K562 (cell line): ENCODE data around the gene NTN1. TPM values are rescaled to one million over a fixed set of nuclear protein-coding genes. Genes with fewer than 3 reads are reported as not detected.

Experiments
- ATAC-seq: fragments of 200-7000 bp; cut with Tn5 transposase; 3 replicates; pipeline ENCODE4 v1.9.1; 2020; ENCODE audit warnings: moderate library complexity
- BruUV-seq: library from RNA; stranded (reverse); fragments of 400-500 nt; replicated peaks from 2 replicates; lab custom pipeline; 2021; lab: Mats Ljungman, UMichigan
- CTCF ChIA-PET: fragments of 300-600 bp; formaldehyde crosslinking; extraction: SDS; loops from one replicate; lab custom pipeline; 2021; ENCODE audit warnings: low intra/inter-chr PET ratio; lab: Yijun Ruan, JAX
- POLR2A ChIA-PET: fragments of 300-600, 350-650 bp; sonication (Branson Sonifier 250); formaldehyde crosslinking; extraction: SDS; loops from one replicate; lab custom pipeline; 2021; ENCODE audit warnings: antibody characterized with exemption, inconsistent platforms; lab: Yijun Ruan, JAX
- DNase-seq, 4 experiments: peaks; one replicate each; pipeline versions ENCODE4 v3.0.0 to v3.0.0-alpha.2; 2011 to 2018; ENCODE audit warnings: low spot score in 3 of 4, mixed read lengths in 3 of 4; ENCODE audit errors: extremely low read depth in 1 of 4
- FAIRE-seq: peaks from 2 replicates; lab custom pipeline; 2011; peaks lifted over from hg19 to GRCh38; lab: Jason Lieb, UNC
- H2AFZ ChIP-seq: 2 replicates; pipeline ENCODE4 v1.6.0; 2011; ENCODE audit warnings: low read depth, low read length, control low read depth, inconsistent platforms
- H3K27ac ChIP-seq: fragments of 200-600 bp; 3 replicates; pipeline ENCODE4 v1.8.0; 2011; ENCODE audit warnings: low read depth, mild to moderate bottlenecking, control low read depth, inconsistent platforms, low read length, moderate library complexity, mixed read lengths; ENCODE audit errors: extremely low read depth
- H3K27me3 ChIP-seq, 2 experiments: fragments of 300-600 bp in 1 of 2; 2 replicates in 1 of 2; 3 replicates in 1 of 2; pipeline versions ENCODE4 v1.6.0 to v1.8.0; 2011; ENCODE audit warnings: inconsistent platforms in 2 of 2, low read length in 2 of 2, mild to moderate bottlenecking in 1 of 2, mixed read lengths in 1 of 2, moderate library complexity in 1 of 2; ENCODE audit not compliant: control insufficient read depth in 2 of 2, insufficient read depth in 2 of 2
- H3K36me3 ChIP-seq: fragments of 300-600 bp; 3 replicates; pipeline ENCODE4 v1.8.0; 2011; ENCODE audit warnings: mild to moderate bottlenecking, low read length, inconsistent platforms; ENCODE audit not compliant: control insufficient read depth, insufficient read depth
- H3K4me1 ChIP-seq, 2 experiments: fragments of 200-600 bp in 1 of 2; replicated peaks in 1 of 2; 2 replicates in 1 of 2; 3 replicates in 1 of 2; pipeline versions ENCODE4 v1.5.1 to v1.8.0; 2011; ENCODE audit warnings: inconsistent platforms in 2 of 2, low read length in 2 of 2, mild to moderate bottlenecking in 1 of 2, mixed read lengths in 1 of 2, moderate library complexity in 1 of 2; ENCODE audit not compliant: control insufficient read depth in 2 of 2, insufficient read depth in 2 of 2
- H3K4me2 ChIP-seq: 2 replicates; pipeline ENCODE4 v1.6.1; 2011; ENCODE audit warnings: low read length, control low read depth, inconsistent platforms, mixed read lengths; ENCODE audit not compliant: insufficient read depth
- H3K4me3 ChIP-seq: fragments of 200-600 bp; sonication (generic), shearing (Covaris generic); 2 replicates; pipeline ENCODE4 v1.5.1; 2016; ENCODE audit warnings: control low read depth, inconsistent platforms
- H3K79me2 ChIP-seq: fragments of 200-600 bp; 3 replicates; pipeline ENCODE4 v1.8.0; 2011; ENCODE audit warnings: low read length, inconsistent platforms; ENCODE audit not compliant: control insufficient read depth, insufficient read depth
- H3K9ac ChIP-seq, 2 experiments: 2 replicates each; pipeline versions ENCODE4 v1.6.0 to v1.6.1; 2011; ENCODE audit warnings: low read depth in 2 of 2, low read length in 2 of 2, control low read depth in 1 of 2, inconsistent platforms in 1 of 2, mild to moderate bottlenecking in 1 of 2, mixed read lengths in 1 of 2; ENCODE audit not compliant: insufficient read depth in 1 of 2
- H3K9me1 ChIP-seq: one replicate; pipeline ENCODE4 v1.6.0; 2011; ENCODE audit warnings: inconsistent platforms, mild to moderate bottlenecking, low read length, moderate library complexity; ENCODE audit not compliant: control insufficient read depth, insufficient read depth
- H3K9me3 ChIP-seq: replicated peaks from 2 replicates; pipeline ENCODE4 v1.5.1; 2011; ENCODE audit warnings: low read depth, low read length, inconsistent platforms; ENCODE audit not compliant: control insufficient read depth, insufficient read depth
- H4K20me1 ChIP-seq: replicated peaks from 2 replicates; pipeline ENCODE4 v1.6.1; 2011; ENCODE audit warnings: low read length, inconsistent platforms, mixed read lengths; ENCODE audit not compliant: control insufficient read depth, insufficient read depth
- BCL6 ChIP-seq: fragments of 250-450 bp; sonication (Bioruptor Pico); IDR thresholded peaks from 2 replicates; pipeline ENCODE4 v1.4.0; 2020
- ERF ChIP-seq: fragments of 450-650 bp; formaldehyde crosslinking; IDR thresholded peaks from 2 replicates; pipeline ENCODE4 v1.4.0; 2020; ENCODE audit warnings: mild to moderate bottlenecking, mixed read lengths
- GABPB1 ChIP-seq: sonication (generic); formaldehyde crosslinking; IDR thresholded peaks from 2 replicates; pipeline ENCODE4 v1.8.0; 2022; ENCODE audit warnings: mild to moderate bottlenecking, missing genetic modification reagents
- HDGF ChIP-seq: fragments of 450-650 bp; IDR thresholded peaks from 2 replicates; pipeline ENCODE4 v1.6.1; 2016
- HNRNPL ChIP-seq: fragments of 200-400 bp; formaldehyde crosslinking; IDR thresholded peaks from 2 replicates; pipeline ENCODE4 v1.6.1; 2017; ENCODE audit warnings: low read depth, mild to moderate bottlenecking, low read length
- KLF6 ChIP-seq: fragments of 250-450 bp; sonication (Bioruptor Pico); IDR thresholded peaks from 2 replicates; pipeline ENCODE4 v1.4.0; 2020; ENCODE audit warnings: mild to moderate bottlenecking, moderate library complexity, borderline replicate concordance
- MTF1 ChIP-seq: fragments of 250-450 bp; sonication (Bioruptor Pico); IDR thresholded peaks from 2 replicates; pipeline ENCODE4 v1.9.0; 2021; ENCODE audit warnings: moderate library complexity, mild to moderate bottlenecking, inconsistent platforms, borderline replicate concordance
- NR2C2 ChIP-seq, 2 experiments: fragments of 200-800 bp in 1 of 2; sonication (Bioruptor generic) in 1 of 2; sonication (generic) in 1 of 2; formaldehyde crosslinking in 1 of 2; IDR thresholded peaks; 2 replicates each; pipeline versions ENCODE4 v1.6.1 to v1.8.0; 2016 to 2022; ENCODE audit warnings: mild to moderate bottlenecking in 1 of 2, missing compliant biosample characterization in 1 of 2, missing genetic modification characterization in 1 of 2, missing genetic modification reagents in 1 of 2
- SAFB ChIP-seq: fragments of 200-400 bp; formaldehyde crosslinking; IDR thresholded peaks from 2 replicates; pipeline ENCODE4 v1.6.1; 2017; ENCODE audit warnings: low read depth, low read length, borderline replicate concordance
- SMARCA4 ChIP-seq: fragments of 450-650 bp; IDR thresholded peaks from 2 replicates; pipeline ENCODE4 v1.6.1; 2016
- SP1 ChIP-seq: sonication (generic); formaldehyde crosslinking; IDR thresholded peaks from 2 replicates; pipeline ENCODE4 v1.8.1; 2022; ENCODE audit warnings: mild to moderate bottlenecking, missing genetic modification reagents
- STAT5A ChIP-seq: IDR thresholded peaks from 2 replicates; pipeline ENCODE4 v1.6.1; 2012; ENCODE audit warnings: low read length, inconsistent platforms, borderline replicate concordance
- TBL1XR1 ChIP-seq, 2 experiments: IDR thresholded peaks; 2 replicates each; pipeline ENCODE4 v1.6.1; 2012; ENCODE audit warnings: improper control_type of control experiment in 2 of 2, low read length in 2 of 2, mild to moderate bottlenecking in 1 of 2
- ZNF41 ChIP-seq: fragments of 250-450 bp; sonication (Bioruptor Pico); conservative IDR thresholded peaks from 2 replicates; pipeline ENCODE4 v1.4.0; 2020; ENCODE audit warnings: mild to moderate bottlenecking
- ZNF76 ChIP-seq: fragments of 250-450 bp; sonication (Bioruptor Pico); IDR thresholded peaks from 2 replicates; pipeline ENCODE4 v1.4.0; 2020; ENCODE audit warnings: mild to moderate bottlenecking, moderate library complexity, borderline replicate concordance
- WGBS: fragments of 100-300 bp; shearing (Covaris generic); methylation state at CpG from one replicate; pipeline ENCODE4 v1.1.6; 2016; ENCODE audit warnings: low coverage, mixed read lengths; ENCODE audit not compliant: insufficient coverage; ENCODE audit errors: missing lambda C conversion rate; 5-methylcytosine and 5-hydroxymethylcytosine counted together
- in situ Hi-C: fragments of 300-500 bp; cut with MboI; formaldehyde crosslinking; loops from 4 replicates; pipeline ENCODE4 v1.15.0; 2018; ENCODE audit warnings: inconsistent platforms, mixed read lengths
- intact Hi-C: fragments of 100-400 bp; cut with micrococcal nuclease; formaldehyde crosslinking; loops from 2 replicates; pipeline ENCODE4 v1.14.2; 2022
- polyA plus RNA-seq, 8 experiments: library from polyadenylated mRNA; depleted of rRNA in 4 of 8; stranded (reverse) in 5 of 8; unstranded in 3 of 8; fragments of >200 nt; fragmentation: Nextera tagmentation in 2 of 8; fragmentation: Illumina TruSeq in 1 of 8; extraction: Ambion mirVana in 2 of 8; extraction: Trizol in 1 of 8; gene quantifications; 2 replicates each; pipeline versions ENCODE4 v1.2.1 to v1.2.3, GENCODE V29; 2011 to 2014; ENCODE audit warnings: inconsistent platforms in 1 of 8, missing spikeins in 1 of 8
- total RNA-seq, 7 experiments: library from RNA; depleted of rRNA in 6 of 7; stranded (reverse); fragments of >200 nt in 6 of 7; fragmentation: Illumina TruSeq in 2 of 7; extraction: Trizol in 2 of 7; gene quantifications; 2 replicates each; pipeline versions ENCODE4 v1.2.1 to v1.2.3, GENCODE V29; 2011 to 2021; ENCODE audit warnings: low replicate concordance in 1 of 7
- TF ChIP-seq, protein P1 (sequence below): fragments of 450-650 bp; IDR thresholded peaks from 2 replicates; pipeline ENCODE4 v1.6.1; 2016
- TF ChIP-seq, protein P2 (sequence below): sonication (generic); formaldehyde crosslinking; IDR thresholded peaks from 2 replicates; pipeline ENCODE4 v1.8.0; 2022; ENCODE audit warnings: mild to moderate bottlenecking, low read depth, missing genetic modification reagents
- TF ChIP-seq, protein P3 (sequence below): sonication (generic); formaldehyde crosslinking; IDR thresholded peaks from 2 replicates; pipeline ENCODE4 v1.8.0; 2022; ENCODE audit warnings: mild to moderate bottlenecking, missing genetic modification reagents

The NTN1 gene
- total and polyA plus RNA-seq, 9 of the 15 experiments (the other 6 are each of a cell fraction or from before 2014, with no cell fraction given), result 0.02 TPM; not detected in 8

DNA sequence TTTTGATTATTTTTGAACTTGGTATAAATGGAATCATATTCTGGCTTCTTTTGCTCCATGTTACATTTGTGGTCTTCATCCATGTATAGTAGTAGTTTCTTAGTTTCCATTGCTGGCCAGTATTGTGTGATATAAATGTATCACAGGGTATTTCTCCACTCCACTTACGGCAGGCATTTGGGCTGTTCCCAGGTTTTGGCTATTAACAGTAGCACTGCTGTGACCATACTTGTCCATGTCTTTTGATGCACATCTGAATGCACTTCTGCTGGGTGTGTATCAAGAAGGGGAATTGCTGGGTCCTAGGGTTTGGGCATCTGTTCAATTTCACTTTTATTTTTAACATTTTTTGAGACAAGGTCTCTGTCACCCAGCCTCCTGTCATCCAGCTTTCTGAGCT is 13.9 kb downstream of the NTN1 start (continued):
- TF ChIP-seq SAFB (no peak), SP1 (CRISPR knock-in tag) (no peak), HNRNPL (no peak), MTF1 (CRISPR knock-in tag) (no peak), KLF6 (CRISPR knock-in tag) (no peak), NR2C2 (CRISPR knock-in tag; IDR thresholded peaks at IDR 0.05) (no peak), NR2C2 (tag; IDR thresholded peaks at IDR 0.05) (no peak), ZNF41 (no peak)
- TF ChIP-seq, protein P1, sequence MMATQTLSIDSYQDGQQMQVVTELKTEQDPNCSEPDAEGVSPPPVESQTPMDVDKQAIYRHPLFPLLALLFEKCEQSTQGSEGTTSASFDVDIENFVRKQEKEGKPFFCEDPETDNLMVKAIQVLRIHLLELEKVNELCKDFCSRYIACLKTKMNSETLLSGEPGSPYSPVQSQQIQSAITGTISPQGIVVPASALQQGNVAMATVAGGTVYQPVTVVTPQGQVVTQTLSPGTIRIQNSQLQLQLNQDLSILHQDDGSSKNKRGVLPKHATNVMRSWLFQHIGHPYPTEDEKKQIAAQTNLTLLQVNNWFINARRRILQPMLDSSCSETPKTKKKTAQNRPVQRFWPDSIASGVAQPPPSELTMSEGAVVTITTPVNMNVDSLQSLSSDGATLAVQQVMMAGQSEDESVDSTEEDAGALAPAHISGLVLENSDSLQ, result no peak
- TF ChIP-seq, protein P2, sequence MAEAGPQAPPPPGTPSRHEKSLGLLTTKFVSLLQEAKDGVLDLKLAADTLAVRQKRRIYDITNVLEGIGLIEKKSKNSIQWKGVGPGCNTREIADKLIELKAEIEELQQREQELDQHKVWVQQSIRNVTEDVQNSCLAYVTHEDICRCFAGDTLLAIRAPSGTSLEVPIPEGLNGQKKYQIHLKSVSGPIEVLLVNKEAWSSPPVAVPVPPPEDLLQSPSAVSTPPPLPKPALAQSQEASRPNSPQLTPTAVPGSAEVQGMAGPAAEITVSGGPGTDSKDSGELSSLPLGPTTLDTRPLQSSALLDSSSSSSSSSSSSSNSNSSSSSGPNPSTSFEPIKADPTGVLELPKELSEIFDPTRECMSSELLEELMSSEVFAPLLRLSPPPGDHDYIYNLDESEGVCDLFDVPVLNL (CRISPR knock-in tag), result no peak

DNA sequence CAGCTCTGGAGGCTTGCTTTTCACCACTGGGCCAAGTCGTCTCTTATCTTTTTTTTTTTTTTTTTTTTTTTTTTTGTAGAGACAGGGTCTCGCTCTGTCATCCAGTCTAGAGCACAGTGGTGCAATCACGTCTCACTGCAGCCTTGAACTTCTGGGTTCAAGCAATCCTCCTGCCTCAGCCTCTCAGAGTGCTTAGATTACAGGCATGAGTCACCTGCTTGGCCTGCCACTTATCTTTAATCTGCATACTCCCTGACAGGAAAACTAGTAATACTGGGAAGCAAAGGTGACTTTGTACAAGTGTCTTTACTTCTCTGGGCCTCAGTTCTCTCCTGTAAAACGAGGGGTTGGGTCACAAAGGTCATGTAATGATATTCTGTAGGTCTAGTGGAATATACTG is 15.0 kb downstream of the NTN1 start:
- Histone ChIP-seq H3K27ac (no peak overlapping the region), H3K4me2 (no peak overlapping the region), H4K20me1 (no peaks in the 10 kb centered on the region), H3K4me1 (no peaks in the 10 kb centered on the region), H3K9me1 (no peaks in the 10 kb centered on the region), H2AFZ (no peak overlapping the region), H3K36me3 (no peaks in the 10 kb centered on the region), H3K27me3 (peaks cover 0 to 6% of the 10 kb centered on the region in 2 experiments; a peak in 2 of 5 replicates), H3K9ac (no peak overlapping the region), H3K4me3 (no peak overlapping the region), H3K9me3 (no peaks in the 10 kb centered on the region), H3K79me2 (no peaks in the 10 kb centered on the region)
- in situ Hi-C loops (no loop called here), intact Hi-C loops (no loop called here)
- POLR2A ChIA-PET, result no interaction called here
- BruUV-seq, result no TSS peak
- DNase-seq, result no peak
- CTCF ChIA-PET, result no interaction called here
- no peak for ATAC-seq
- 0% methylated on average over 2 of the region's 4 CpGs for WGBS
- FAIRE-seq, result no peak
- no peak for TF ChIP-seq ERF (CRISPR knock-in tag)
- TF ChIP-seq SMARCA4, result no peak
- no peak for TF ChIP-seq TBL1XR1 (IDR thresholded peaks at IDR 0.05; ENCODE audit: low read length in 2 of 2)
- no peak for TF ChIP-seq STAT5A
- no peak for TF ChIP-seq BCL6 (CRISPR knock-in tag)
- no peak for TF ChIP-seq HDGF
- TF ChIP-seq ZNF76, result no peak
- TF ChIP-seq, protein P3, sequence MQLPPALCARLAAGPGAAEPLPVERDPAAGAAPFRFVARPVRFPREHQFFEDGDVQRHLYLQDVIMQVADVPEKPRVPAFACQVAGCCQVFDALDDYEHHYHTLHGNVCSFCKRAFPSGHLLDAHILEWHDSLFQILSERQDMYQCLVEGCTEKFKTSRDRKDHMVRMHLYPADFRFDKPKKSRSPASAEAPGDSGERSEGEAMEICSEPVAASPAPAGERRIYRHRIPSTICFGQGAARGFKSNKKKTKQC, result no peak
- no peak for TF ChIP-seq GABPB1
